HepG2 (cell line): ENCODE results near the gene EMILIN3. TPM values are rescaled to one million over a fixed set of nuclear protein-coding genes. Genes with fewer than 3 reads are reported as not detected.

ENCODE experiments used
- ARNT2 ChIP-seq: sonication (generic); formaldehyde crosslinking; IDR thresholded peaks from 2 replicates; pipeline ENCODE4 v1.8.0; 2022; ENCODE audit warnings: mild to moderate bottlenecking, low read depth, missing genetic modification reagents, moderate library complexity
- ATF7 ChIP-seq, 2 experiments: fragments of 450-650 bp in 1 of 2; sonication (generic) in 1 of 2; formaldehyde crosslinking in 1 of 2; IDR thresholded peaks; 2 replicates each; pipeline versions ENCODE4 v1.4.0 to v1.6.1; 2016 to 2020; ENCODE audit warnings: antibody characterized with exemption in 1 of 2, mild to moderate bottlenecking in 1 of 2, missing genetic modification reagents in 1 of 2
- HOXA5 ChIP-seq: sonication (generic); formaldehyde crosslinking; IDR thresholded peaks from 2 replicates; pipeline ENCODE4 v1.4.0; 2020; ENCODE audit warnings: missing genetic modification reagents
- POLR2G ChIP-seq: fragments of 200-400 bp; formaldehyde crosslinking; IDR thresholded peaks from 2 replicates; pipeline ENCODE4 v1.6.1; 2018; ENCODE audit warnings: mild to moderate bottlenecking, low read depth, low read length, moderate library complexity
- SAFB2 ChIP-seq: sonication (generic); formaldehyde crosslinking; IDR thresholded peaks from 2 replicates; pipeline ENCODE4 v1.5.1; 2020; ENCODE audit warnings: missing genetic modification reagents, low read depth, mild to moderate bottlenecking, borderline replicate concordance
- SAP130 ChIP-seq: IDR thresholded peaks from 2 replicates; pipeline ENCODE4 v1.6.1; 2016; ENCODE audit warnings: low read depth
- SP4 ChIP-seq: sonication (generic); formaldehyde crosslinking; IDR thresholded peaks from 2 replicates; pipeline ENCODE4 v1.8.1; 2023; ENCODE audit warnings: mild to moderate bottlenecking, missing genetic modification reagents
- SP5 ChIP-seq: IDR thresholded peaks from 2 replicates; pipeline ENCODE4 v1.6.1; 2016; ENCODE audit warnings: low read depth, borderline replicate concordance
- TARDBP ChIP-seq: sonication (generic); formaldehyde crosslinking; IDR thresholded peaks from 2 replicates; pipeline ENCODE4 v1.8.0; 2022; ENCODE audit warnings: mild to moderate bottlenecking, missing genetic modification reagents
- ZNF317 ChIP-seq: sonication (generic); formaldehyde crosslinking; IDR thresholded peaks from 2 replicates; pipeline ENCODE4 v1.5.0; 2020; ENCODE audit warnings: mild to moderate bottlenecking, missing genetic modification reagents
- ZNF34 ChIP-seq: sonication (generic); formaldehyde crosslinking; IDR thresholded peaks from 2 replicates; pipeline ENCODE4 v1.4.0; 2020; ENCODE audit warnings: mild to moderate bottlenecking, missing genetic modification reagents, borderline replicate concordance
- ZNF557 ChIP-seq: sonication (generic); formaldehyde crosslinking; IDR thresholded peaks from 2 replicates; pipeline ENCODE4 v1.4.0; 2020; ENCODE audit warnings: missing genetic modification reagents
- ZNF607 ChIP-seq: sonication (generic); formaldehyde crosslinking; IDR thresholded peaks from 2 replicates; pipeline ENCODE4 v1.5.1; 2020; ENCODE audit warnings: missing genetic modification reagents, mild to moderate bottlenecking, borderline replicate concordance
- ZNF746 ChIP-seq: sonication (generic); formaldehyde crosslinking; IDR thresholded peaks from 2 replicates; pipeline ENCODE4 v1.8.0; 2022; ENCODE audit warnings: mild to moderate bottlenecking, missing genetic modification reagents
- polyA plus RNA-seq, 8 experiments: library from polyadenylated mRNA; depleted of rRNA in 3 of 8; stranded (reverse) in 7 of 8; unstranded in 1 of 8; fragments of >200 nt; fragmentation: Illumina TruSeq in 4 of 8; extraction: Trizol in 4 of 8; gene quantifications; 2 replicates each; pipeline versions ENCODE4 v1.2.1 to v1.2.3, GENCODE V29; 2011 to 2016; ENCODE audit warnings: low read depth in 4 of 8, missing spikeins in 1 of 8, mixed read lengths in 1 of 8; ENCODE audit not compliant: insufficient read depth in 1 of 8
- total RNA-seq, 5 experiments: library from RNA; depleted of rRNA; stranded (reverse); fragments of >200 nt; fragmentation: Illumina TruSeq; extraction: Trizol; gene quantifications; 2 replicates each; pipeline ENCODE4 v1.2.3, GENCODE V29; 2016; ENCODE audit warnings: low read depth in 1 of 5
- TF ChIP-seq, protein P1 (sequence below): IDR thresholded peaks from 2 replicates; pipeline ENCODE4 v1.6.1; 2016; ENCODE audit warnings: missing compliant biosample characterization, missing genetic modification reagents, borderline replicate concordance
- TF ChIP-seq, protein P2 (sequence below): sonication (generic); formaldehyde crosslinking; IDR thresholded peaks from 2 replicates; pipeline ENCODE4 v1.8.0; 2023; ENCODE audit warnings: mild to moderate bottlenecking, missing genetic modification reagents
- TF ChIP-seq, protein P3 (sequence below), 2 experiments: sonication (generic) in 1 of 2; formaldehyde crosslinking in 1 of 2; IDR thresholded peaks; 2 replicates each; pipeline versions ENCODE4 v1.4.0 to v1.6.1; 2016 to 2020; ENCODE audit warnings: borderline replicate concordance in 1 of 2, low read depth in 1 of 2, mild to moderate bottlenecking in 1 of 2, missing genetic modification reagents in 1 of 2
- TF ChIP-seq, protein P4 (sequence below): sonication (generic); formaldehyde crosslinking; IDR thresholded peaks from 2 replicates; pipeline ENCODE4 v1.4.0; 2020; ENCODE audit warnings: mild to moderate bottlenecking, missing genetic modification reagents

Gene EMILIN3
- total and polyA plus RNA-seq, 2 of the 13 experiments (the other 11 are each of a cell fraction or from before 2014, with no cell fraction given) = 0.25 to 0.29 TPM

DNA sequence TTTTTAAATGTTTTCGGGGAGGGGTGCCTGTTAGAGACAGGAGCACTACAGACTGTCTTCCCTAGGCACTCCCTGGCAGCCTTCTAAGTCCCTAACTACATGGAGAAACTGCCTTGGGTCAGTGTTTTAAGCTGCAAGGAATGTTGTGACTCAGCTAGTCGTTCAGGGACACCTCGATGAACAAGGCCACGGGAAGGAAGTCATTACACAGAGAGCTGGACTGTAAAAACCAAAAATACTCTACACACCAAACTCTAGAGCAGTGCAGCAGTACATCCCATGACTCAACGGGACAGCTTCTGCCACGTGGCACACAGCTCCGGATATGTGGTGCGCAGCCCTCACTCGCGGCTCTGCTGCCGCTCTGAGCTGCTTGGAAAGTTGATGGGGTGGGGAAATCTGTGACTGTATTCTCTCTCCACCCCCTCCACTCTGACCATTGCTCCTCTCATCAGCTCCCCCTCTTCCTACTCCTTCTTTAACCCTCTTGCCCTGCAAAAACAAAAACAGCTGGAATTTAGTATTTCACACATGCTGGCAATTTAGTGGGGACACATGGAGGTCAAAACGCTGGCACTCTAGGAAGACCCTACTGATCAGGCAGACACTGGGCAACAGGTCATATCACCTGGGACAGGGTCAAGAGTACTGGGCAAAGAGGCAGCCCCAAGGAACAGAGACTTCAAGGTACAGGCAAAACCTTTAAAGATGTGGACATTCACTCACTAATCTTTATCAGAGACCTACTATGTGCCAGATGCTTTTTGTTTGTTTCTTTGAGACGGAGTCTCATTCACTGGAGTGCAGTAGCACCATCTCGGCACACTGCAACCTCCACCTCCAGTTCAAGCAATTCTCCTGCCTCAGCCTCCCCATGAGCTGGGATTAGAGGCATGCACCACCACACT lies 36.9 kb downstream of the EMILIN3 start (continued):
- TF ChIP-seq, protein P1, sequence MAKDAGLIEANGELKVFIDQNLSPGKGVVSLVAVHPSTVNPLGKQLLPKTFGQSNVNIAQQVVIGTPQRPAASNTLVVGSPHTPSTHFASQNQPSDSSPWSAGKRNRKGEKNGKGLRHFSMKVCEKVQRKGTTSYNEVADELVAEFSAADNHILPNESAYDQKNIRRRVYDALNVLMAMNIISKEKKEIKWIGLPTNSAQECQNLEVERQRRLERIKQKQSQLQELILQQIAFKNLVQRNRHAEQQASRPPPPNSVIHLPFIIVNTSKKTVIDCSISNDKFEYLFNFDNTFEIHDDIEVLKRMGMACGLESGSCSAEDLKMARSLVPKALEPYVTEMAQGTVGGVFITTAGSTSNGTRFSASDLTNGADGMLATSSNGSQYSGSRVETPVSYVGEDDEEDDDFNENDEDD (CRISPR knock-in tag) = peak; percentile 89; the same call in 1 of the 2 replicates
- 0 out of 2 replicates have a peak, but pooled peaks have one; percentile 29 for TF ChIP-seq SAFB2 (CRISPR knock-in tag)
- 0 out of 2 replicates have a peak, but pooled peaks have one; percentile 74 for TF ChIP-seq ZNF557 (CRISPR knock-in tag)
- TF ChIP-seq TARDBP (CRISPR knock-in tag) = no peak; the same call in 1 of the 2 replicates
- no peak for TF ChIP-seq ZNF746
- TF ChIP-seq SAP130 (CRISPR knock-in tag) = peak; percentile 85
- TF ChIP-seq ZNF34 (CRISPR knock-in tag) = peak; percentile 77; the same call in 1 of the 2 replicates
- TF ChIP-seq ZNF607 (CRISPR knock-in tag) = peak; percentile 47; the same call in 1 of the 2 replicates
- TF ChIP-seq ZNF317 = peak; percentile 57; the same call in 1 of the 2 replicates
- TF ChIP-seq, protein P2, sequence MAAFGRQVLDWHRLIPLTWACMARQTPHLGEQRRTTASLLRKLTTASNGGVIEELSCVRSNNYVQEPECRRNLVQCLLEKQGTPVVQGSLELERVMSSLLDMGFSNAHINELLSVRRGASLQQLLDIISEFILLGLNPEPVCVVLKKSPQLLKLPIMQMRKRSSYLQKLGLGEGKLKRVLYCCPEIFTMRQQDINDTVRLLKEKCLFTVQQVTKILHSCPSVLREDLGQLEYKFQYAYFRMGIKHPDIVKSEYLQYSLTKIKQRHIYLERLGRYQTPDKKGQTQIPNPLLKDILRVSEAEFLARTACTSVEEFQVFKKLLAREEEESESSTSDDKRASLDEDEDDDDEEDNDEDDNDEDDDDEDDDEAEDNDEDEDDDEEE = 0 out of 2 replicates have a peak, but pooled peaks have one; percentile 22
- TF ChIP-seq, protein P3, sequence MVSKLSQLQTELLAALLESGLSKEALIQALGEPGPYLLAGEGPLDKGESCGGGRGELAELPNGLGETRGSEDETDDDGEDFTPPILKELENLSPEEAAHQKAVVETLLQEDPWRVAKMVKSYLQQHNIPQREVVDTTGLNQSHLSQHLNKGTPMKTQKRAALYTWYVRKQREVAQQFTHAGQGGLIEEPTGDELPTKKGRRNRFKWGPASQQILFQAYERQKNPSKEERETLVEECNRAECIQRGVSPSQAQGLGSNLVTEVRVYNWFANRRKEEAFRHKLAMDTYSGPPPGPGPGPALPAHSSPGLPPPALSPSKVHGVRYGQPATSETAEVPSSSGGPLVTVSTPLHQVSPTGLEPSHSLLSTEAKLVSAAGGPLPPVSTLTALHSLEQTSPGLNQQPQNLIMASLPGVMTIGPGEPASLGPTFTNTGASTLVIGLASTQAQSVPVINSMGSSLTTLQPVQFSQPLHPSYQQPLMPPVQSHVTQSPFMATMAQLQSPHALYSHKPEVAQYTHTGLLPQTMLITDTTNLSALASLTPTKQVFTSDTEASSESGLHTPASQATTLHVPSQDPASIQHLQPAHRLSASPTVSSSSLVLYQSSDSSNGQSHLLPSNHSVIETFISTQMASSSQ (IDR thresholded peaks at IDR 0.05; ENCODE audit: low read depth) = no peak
- TF ChIP-seq, protein P3 (CRISPR knock-in tag; IDR thresholded peaks at IDR 0.05; ENCODE audit: borderline replicate concordance) = 0 out of 2 replicates have a peak, but pooled peaks have one; percentile 19
- TF ChIP-seq SP4 (CRISPR knock-in tag) = peak; percentile 65
- peak; percentile 65; the same call in 1 of the 2 replicates for TF ChIP-seq HOXA5 (CRISPR knock-in tag)
- peak; percentile 70 for TF ChIP-seq ARNT2
- TF ChIP-seq ATF7 (IDR thresholded peaks at IDR 0.05) = no peak
- TF ChIP-seq ATF7 (CRISPR knock-in tag; IDR thresholded peaks at IDR 0.05) = peak; percentile 60; the same call in 1 of the 2 replicates
- peak; percentile 74 for TF ChIP-seq POLR2G
- TF ChIP-seq SP5 (CRISPR knock-in tag) = no peak
- TF ChIP-seq, protein P4, sequence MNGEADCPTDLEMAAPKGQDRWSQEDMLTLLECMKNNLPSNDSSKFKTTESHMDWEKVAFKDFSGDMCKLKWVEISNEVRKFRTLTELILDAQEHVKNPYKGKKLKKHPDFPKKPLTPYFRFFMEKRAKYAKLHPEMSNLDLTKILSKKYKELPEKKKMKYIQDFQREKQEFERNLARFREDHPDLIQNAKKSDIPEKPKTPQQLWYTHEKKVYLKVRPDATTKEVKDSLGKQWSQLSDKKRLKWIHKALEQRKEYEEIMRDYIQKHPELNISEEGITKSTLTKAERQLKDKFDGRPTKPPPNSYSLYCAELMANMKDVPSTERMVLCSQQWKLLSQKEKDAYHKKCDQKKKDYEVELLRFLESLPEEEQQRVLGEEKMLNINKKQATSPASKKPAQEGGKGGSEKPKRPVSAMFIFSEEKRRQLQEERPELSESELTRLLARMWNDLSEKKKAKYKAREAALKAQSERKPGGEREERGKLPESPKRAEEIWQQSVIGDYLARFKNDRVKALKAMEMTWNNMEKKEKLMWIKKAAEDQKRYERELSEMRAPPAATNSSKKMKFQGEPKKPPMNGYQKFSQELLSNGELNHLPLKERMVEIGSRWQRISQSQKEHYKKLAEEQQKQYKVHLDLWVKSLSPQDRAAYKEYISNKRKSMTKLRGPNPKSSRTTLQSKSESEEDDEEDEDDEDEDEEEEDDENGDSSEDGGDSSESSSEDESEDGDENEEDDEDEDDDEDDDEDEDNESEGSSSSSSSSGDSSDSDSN (CRISPR knock-in tag) = peak; percentile 49; the same call in 1 of the 2 replicates
